Mucosa of gallbladder (tissue), 1 donor: ENCODE results near the gene TRIM22. TPM values are rescaled to one million over a fixed set of nuclear protein-coding genes. Genes with fewer than 3 reads are reported as not detected.

Source experiments
- DNase-seq: peaks from one replicate; pipeline ENCODE4 v3.0.0-alpha.2; 2020; ENCODE audit warnings: low spot score
- total RNA-seq: library from RNA; stranded (reverse); gene quantifications from one replicate; pipeline ENCODE4 v1.2.1, GENCODE V29; 2021
- donor health status: DM: no; HTN: no; CAD: no.

Gene TRIM22
- total RNA-seq, 1 donor from 2014 or later = 43.9 TPM

DNA sequence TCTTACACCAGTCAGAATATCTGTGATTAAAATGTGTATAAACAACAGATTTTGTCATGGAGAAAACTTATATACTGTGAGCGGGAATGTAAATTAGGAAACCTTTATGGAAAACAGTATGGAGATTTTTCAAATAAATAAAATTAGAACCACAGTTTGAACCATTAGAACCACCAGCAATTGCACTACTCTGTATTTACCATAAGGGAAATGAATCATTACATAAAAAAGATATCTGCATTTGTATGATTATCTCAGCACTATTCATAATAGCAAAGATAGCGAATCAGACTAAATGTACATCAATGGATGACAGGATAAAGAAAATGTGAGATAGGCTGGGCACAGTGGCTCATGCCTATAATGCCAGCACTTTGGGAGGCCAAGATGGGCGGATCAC lies 57.0 kb downstream of the TRIM22 start:
- no peak for DNase-seq

DNA sequence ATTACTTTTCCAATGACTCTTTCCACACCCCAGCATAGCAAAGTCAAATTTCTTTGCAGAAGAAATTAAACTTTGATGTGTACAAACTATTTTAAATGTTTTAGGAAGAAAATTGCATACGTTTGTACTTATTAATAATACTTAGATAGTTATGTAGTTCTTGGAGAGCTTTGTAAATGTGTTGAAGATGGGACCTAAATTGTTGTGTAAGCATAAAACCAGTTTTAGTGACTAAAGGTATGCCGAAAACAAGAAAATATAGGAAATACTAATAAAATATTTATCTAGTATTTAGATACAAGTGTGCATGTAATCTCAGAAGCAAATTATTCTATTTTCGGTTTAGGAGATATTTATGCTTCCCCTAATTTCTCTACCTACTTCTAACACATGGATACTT lies 60.2 kb downstream of the TRIM22 start:
- no peak for DNase-seq

GRCh38 chr11:5753943-5754342 lies 64.4 kb downstream of the TRIM22 start, which contains the start of gene OR52N4:
TSS of gene OR52N4 (plus strand) at chr11:5754243. CDS start at chr11:5754741, 498 bp downstream.
- no peak for DNase-seq

Other genes starting within 250 kb of the TRIM22 start
- 0.23 TPM for gene OR51I1, start 248.3 kb upstream of the TRIM22 start, total RNA-seq
- gene OR51I2, start 240.5 kb upstream of the TRIM22 start, total RNA-seq = not detected
- gene OR52D1, start 201.1 kb upstream of the TRIM22 start, total RNA-seq = not detected
- gene UBQLN3, start 179.8 kb upstream of the TRIM22 start, total RNA-seq = 0.26 TPM
- gene UBQLNL, start 173.1 kb upstream of the TRIM22 start, total RNA-seq = 0.69 TPM
- not detected for gene OR52H1, start 141.2 kb upstream of the TRIM22 start, total RNA-seq
- not detected for gene OR52B6, start 108.9 kb upstream of the TRIM22 start, total RNA-seq
- gene TRIM6, start 93.2 kb upstream of the TRIM22 start, total RNA-seq = 2.1 TPM
- gene TRIM34, start 64.8 kb upstream of the TRIM22 start, total RNA-seq = 8.6 TPM
- 39.8 TPM for gene TRIM5, start 4.7 kb upstream of the TRIM22 start, total RNA-seq
- gene OR56B1, start 46.7 kb downstream of the TRIM22 start, total RNA-seq = not detected
- gene OR52N4, start 64.5 kb downstream of the TRIM22 start, total RNA-seq = not detected
- gene OR52N5, start 93.6 kb downstream of the TRIM22 start, total RNA-seq = not detected
- not detected for gene OR52N1, start 101.5 kb downstream of the TRIM22 start, total RNA-seq
- not detected for gene OR52N2, start 119.1 kb downstream of the TRIM22 start, total RNA-seq
- not detected for gene OR52E6, start 152.1 kb downstream of the TRIM22 start, total RNA-seq
- not detected for gene OR52E8, start 167.9 kb downstream of the TRIM22 start, total RNA-seq
- not detected for gene OR52E4, start 190.8 kb downstream of the TRIM22 start, total RNA-seq
- not detected for gene OR52E5, start 203.4 kb downstream of the TRIM22 start, total RNA-seq